ENCODE measurements around the gene VPS8.

GRCh38 chr3:184816614-184817013 is 4.6 kb downstream of the VPS8 start:
- TF ChIP-seq, protein P1, sequence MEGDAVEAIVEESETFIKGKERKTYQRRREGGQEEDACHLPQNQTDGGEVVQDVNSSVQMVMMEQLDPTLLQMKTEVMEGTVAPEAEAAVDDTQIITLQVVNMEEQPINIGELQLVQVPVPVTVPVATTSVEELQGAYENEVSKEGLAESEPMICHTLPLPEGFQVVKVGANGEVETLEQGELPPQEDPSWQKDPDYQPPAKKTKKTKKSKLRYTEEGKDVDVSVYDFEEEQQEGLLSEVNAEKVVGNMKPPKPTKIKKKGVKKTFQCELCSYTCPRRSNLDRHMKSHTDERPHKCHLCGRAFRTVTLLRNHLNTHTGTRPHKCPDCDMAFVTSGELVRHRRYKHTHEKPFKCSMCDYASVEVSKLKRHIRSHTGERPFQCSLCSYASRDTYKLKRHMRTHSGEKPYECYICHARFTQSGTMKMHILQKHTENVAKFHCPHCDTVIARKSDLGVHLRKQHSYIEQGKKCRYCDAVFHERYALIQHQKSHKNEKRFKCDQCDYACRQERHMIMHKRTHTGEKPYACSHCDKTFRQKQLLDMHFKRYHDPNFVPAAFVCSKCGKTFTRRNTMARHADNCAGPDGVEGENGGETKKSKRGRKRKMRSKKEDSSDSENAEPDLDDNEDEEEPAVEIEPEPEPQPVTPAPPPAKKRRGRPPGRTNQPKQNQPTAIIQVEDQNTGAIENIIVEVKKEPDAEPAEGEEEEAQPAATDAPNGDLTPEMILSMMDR (conservative IDR thresholded peaks at IDR 0.05 in 1 of 2, IDR thresholded peaks at IDR 0.05 in 1 of 2; ENCODE audit: low read depth in 1 of 2, low read length in 2 of 2), result no peak
- TF ChIP-seq EZH2 (IDR thresholded peaks at IDR 0.05; ENCODE audit: low read length, missing control alignments), result no peak
